K562 (cell line): Measurements from ENCODE around the gene SRPK3. TPM values are rescaled to one million over a fixed set of nuclear protein-coding genes. Genes with fewer than 3 reads are reported as not detected.

Experiments used
- BRCA1 ChIP-seq, 2 experiments: fragments of 450-650 bp in 1 of 2; sonication (generic) in 1 of 2; formaldehyde crosslinking in 1 of 2; IDR thresholded peaks; 2 replicates each; pipeline versions ENCODE4 v1.5.0 to v1.6.1; 2017 to 2020; ENCODE audit warnings: mild to moderate bottlenecking in 1 of 2, missing genetic modification reagents in 1 of 2
- CBFB ChIP-seq: sonication (generic); formaldehyde crosslinking; IDR thresholded peaks from 2 replicates; pipeline ENCODE4 v1.4.0; 2020; ENCODE audit warnings: mild to moderate bottlenecking, missing genetic modification reagents
- CREB3 ChIP-seq: fragments of 450-650 bp; conservative IDR thresholded peaks from 2 replicates; pipeline ENCODE4 v1.6.1; 2016; ENCODE audit warnings: missing genetic modification characterization, low read depth, mild to moderate bottlenecking, missing compliant biosample characterization, moderate library complexity
- E2F4 ChIP-seq: sonication (generic); formaldehyde crosslinking; IDR thresholded peaks from 2 replicates; pipeline ENCODE4 v1.8.0; 2022; ENCODE audit warnings: mild to moderate bottlenecking, low read depth, missing genetic modification reagents
- FOXM1 ChIP-seq, 2 experiments: fragments of 450-650 bp in 1 of 2; sonication (generic) in 1 of 2; formaldehyde crosslinking in 1 of 2; IDR thresholded peaks; 2 replicates each; pipeline versions ENCODE4 v1.6.1 to v1.9.0; 2017 to 2022; ENCODE audit warnings: low read depth in 2 of 2, mild to moderate bottlenecking in 2 of 2, missing genetic modification reagents in 1 of 2, moderate library complexity in 1 of 2
- GATAD2A ChIP-seq: fragments of 450-650 bp; IDR thresholded peaks from 2 replicates; pipeline ENCODE4 v1.6.1; 2017
- HDAC2 ChIP-seq: fragments of 450-650 bp; IDR thresholded peaks from 2 replicates; pipeline ENCODE4 v1.6.1; 2016; ENCODE audit warnings: mild to moderate bottlenecking
- HDAC8 ChIP-seq: fragments of 450-650 bp; IDR thresholded peaks from 2 replicates; pipeline ENCODE4 v1.6.1; 2016; ENCODE audit warnings: mild to moderate bottlenecking, missing genetic modification characterization, moderate library complexity, missing compliant biosample characterization
- HNRNPL ChIP-seq: fragments of 200-400 bp; formaldehyde crosslinking; IDR thresholded peaks from 2 replicates; pipeline ENCODE4 v1.6.1; 2017; ENCODE audit warnings: low read depth, mild to moderate bottlenecking, low read length
- MAFG ChIP-seq: fragments of 450-650 bp; conservative IDR thresholded peaks from 2 replicates; pipeline ENCODE4 v1.6.1; 2016; ENCODE audit warnings: missing genetic modification characterization, missing compliant biosample characterization
- NBN ChIP-seq: fragments of 450-650 bp; IDR thresholded peaks from 2 replicates; pipeline ENCODE4 v1.6.1; 2016; ENCODE audit warnings: low read depth, mild to moderate bottlenecking
- PHB2 ChIP-seq: fragments of 450-650 bp; IDR thresholded peaks from 2 replicates; pipeline ENCODE4 v1.6.1; 2017; ENCODE audit warnings: low read depth
- SRSF1 ChIP-seq: fragments of 200-400 bp; formaldehyde crosslinking; IDR thresholded peaks from 2 replicates; pipeline ENCODE4 v1.6.1; 2017; ENCODE audit warnings: mild to moderate bottlenecking, low read depth, low read length, moderate library complexity
- SRSF3 ChIP-seq: fragments of 200-400 bp; formaldehyde crosslinking; IDR thresholded peaks from 2 replicates; pipeline ENCODE4 v1.6.1; 2016; ENCODE audit warnings: mild to moderate bottlenecking, low read length, moderate library complexity; ENCODE audit not compliant: insufficient read depth
- TOE1 ChIP-seq, 2 experiments: fragments of 450-650 bp in 1 of 2; sonication (generic) in 1 of 2; formaldehyde crosslinking in 1 of 2; IDR thresholded peaks; 2 replicates each; pipeline versions ENCODE4 v1.7.1 to v1.8.0; 2016 to 2022; ENCODE audit warnings: borderline replicate concordance in 2 of 2, mild to moderate bottlenecking in 2 of 2, antibody characterized with exemption in 1 of 2, inconsistent platforms in 1 of 2, low read depth in 1 of 2, missing genetic modification reagents in 1 of 2, moderate library complexity in 1 of 2
- ZFPM2 ChIP-seq: fragments of 250-450 bp; sonication (Bioruptor Pico); IDR thresholded peaks from 2 replicates; pipeline ENCODE4 v1.5.1; 2022; ENCODE audit warnings: mild to moderate bottlenecking
- ZFX ChIP-seq: sonication (generic); formaldehyde crosslinking; IDR thresholded peaks from 2 replicates; pipeline ENCODE4 v1.8.0; 2022; ENCODE audit warnings: mild to moderate bottlenecking, missing genetic modification reagents, moderate library complexity
- ZNF239 ChIP-seq: fragments of 250-450 bp; sonication (Bioruptor Pico); IDR thresholded peaks from 2 replicates; pipeline ENCODE4 v1.4.0; 2020; ENCODE audit warnings: mild to moderate bottlenecking
- ZNF354B ChIP-seq: fragments of 250-450 bp; sonication (Bioruptor Pico); IDR thresholded peaks from 2 replicates; pipeline ENCODE4 v1.4.0; 2020
- ZNF766 ChIP-seq: fragments of 200-800 bp; sonication (Bioruptor generic); conservative IDR thresholded peaks from 2 replicates; pipeline ENCODE4 v1.6.1; 2016; ENCODE audit warnings: missing genetic modification characterization, missing compliant biosample characterization
- polyA plus RNA-seq, 8 experiments: library from polyadenylated mRNA; depleted of rRNA in 4 of 8; stranded (reverse) in 5 of 8; unstranded in 3 of 8; fragments of >200 nt; fragmentation: Nextera tagmentation in 2 of 8; fragmentation: Illumina TruSeq in 1 of 8; extraction: Ambion mirVana in 2 of 8; extraction: Trizol in 1 of 8; gene quantifications; 2 replicates each; pipeline versions ENCODE4 v1.2.1 to v1.2.3, GENCODE V29; 2011 to 2014; ENCODE audit warnings: inconsistent platforms in 1 of 8, missing spikeins in 1 of 8
- total RNA-seq, 7 experiments: library from RNA; depleted of rRNA in 6 of 7; stranded (reverse); fragments of >200 nt in 6 of 7; fragmentation: Illumina TruSeq in 2 of 7; extraction: Trizol in 2 of 7; gene quantifications; 2 replicates each; pipeline versions ENCODE4 v1.2.1 to v1.2.3, GENCODE V29; 2011 to 2021; ENCODE audit warnings: low replicate concordance in 1 of 7
- TF ChIP-seq, protein P1 (sequence below): fragments of 250-450 bp; sonication (Bioruptor Pico); IDR thresholded peaks from 2 replicates; pipeline ENCODE4 v1.8.0; 2021; ENCODE audit warnings: borderline replicate concordance, mild to moderate bottlenecking, moderate library complexity; ENCODE audit not compliant: poor library complexity, severe bottlenecking
- TF ChIP-seq, protein P2 (sequence below), 2 experiments: IDR thresholded peaks; 2 replicates each; pipeline ENCODE4 v1.6.1; 2012; ENCODE audit warnings: improper control_type of control experiment in 2 of 2, low read depth in 2 of 2, low read length in 2 of 2, borderline replicate concordance in 1 of 2

Gene SRPK3
- total and polyA plus RNA-seq, 9 of the 15 experiments (the other 6 are each of a cell fraction or from before 2014, with no cell fraction given): 0.01 to 0.09 (median 0.04) TPM; not detected in 2

GRCh38 chrX:153794018-153794896, 13.4 kb downstream of the SRPK3 start, which contains the start of the genes IDH3G and SSR4 (continued):
- TF ChIP-seq TOE1 (IDR thresholded peaks at IDR 0.05; ENCODE audit: borderline replicate concordance) (no peak), TOE1 (CRISPR knock-in tag; IDR thresholded peaks at IDR 0.05; ENCODE audit: borderline replicate concordance, low read depth) (no peak), NBN (0 out of 2 replicates have a peak, but pooled peaks have one; percentile 50), ZFX (CRISPR knock-in tag) (peak; percentile 79), SRSF3 (no peak), E2F4 (no peak), ZNF354B (CRISPR knock-in tag) (no peak), BRCA1 (IDR thresholded peaks at IDR 0.05) (no peak), BRCA1 (CRISPR knock-in tag; IDR thresholded peaks at IDR 0.05) (no peak), CREB3 (no peak), CBFB (no peak), ZNF239 (CRISPR knock-in tag) (no peak), GATAD2A (no peak), HDAC8 (tag) (no peak), FOXM1 (IDR thresholded peaks at IDR 0.05; ENCODE audit: low read depth) (no peak), FOXM1 (CRISPR knock-in tag; IDR thresholded peaks at IDR 0.05; ENCODE audit: low read depth) (peak; percentile 31; the same call in 1 of the 2 replicates), PHB2 (no peak), ZFPM2 (CRISPR knock-in tag) (no peak), HNRNPL (no peak), HDAC2 (no peak), SRSF1 (no peak), MAFG (no peak), ZNF766 (peak; percentile 37; the same call in 1 of the 2 replicates)
- TF ChIP-seq, protein P1, sequence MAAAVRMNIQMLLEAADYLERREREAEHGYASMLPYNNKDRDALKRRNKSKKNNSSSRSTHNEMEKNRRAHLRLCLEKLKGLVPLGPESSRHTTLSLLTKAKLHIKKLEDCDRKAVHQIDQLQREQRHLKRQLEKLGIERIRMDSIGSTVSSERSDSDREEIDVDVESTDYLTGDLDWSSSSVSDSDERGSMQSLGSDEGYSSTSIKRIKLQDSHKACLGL: no peak
- TF ChIP-seq, protein P2, sequence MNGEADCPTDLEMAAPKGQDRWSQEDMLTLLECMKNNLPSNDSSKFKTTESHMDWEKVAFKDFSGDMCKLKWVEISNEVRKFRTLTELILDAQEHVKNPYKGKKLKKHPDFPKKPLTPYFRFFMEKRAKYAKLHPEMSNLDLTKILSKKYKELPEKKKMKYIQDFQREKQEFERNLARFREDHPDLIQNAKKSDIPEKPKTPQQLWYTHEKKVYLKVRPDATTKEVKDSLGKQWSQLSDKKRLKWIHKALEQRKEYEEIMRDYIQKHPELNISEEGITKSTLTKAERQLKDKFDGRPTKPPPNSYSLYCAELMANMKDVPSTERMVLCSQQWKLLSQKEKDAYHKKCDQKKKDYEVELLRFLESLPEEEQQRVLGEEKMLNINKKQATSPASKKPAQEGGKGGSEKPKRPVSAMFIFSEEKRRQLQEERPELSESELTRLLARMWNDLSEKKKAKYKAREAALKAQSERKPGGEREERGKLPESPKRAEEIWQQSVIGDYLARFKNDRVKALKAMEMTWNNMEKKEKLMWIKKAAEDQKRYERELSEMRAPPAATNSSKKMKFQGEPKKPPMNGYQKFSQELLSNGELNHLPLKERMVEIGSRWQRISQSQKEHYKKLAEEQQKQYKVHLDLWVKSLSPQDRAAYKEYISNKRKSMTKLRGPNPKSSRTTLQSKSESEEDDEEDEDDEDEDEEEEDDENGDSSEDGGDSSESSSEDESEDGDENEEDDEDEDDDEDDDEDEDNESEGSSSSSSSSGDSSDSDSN (IDR thresholded peaks at IDR 0.05; ENCODE audit: borderline replicate concordance in 1 of 2, low read depth in 2 of 2, low read length in 2 of 2): no peak
